ENCODE measurements around the gene TM9SF1.

The TM9SF1 gene, protein sequence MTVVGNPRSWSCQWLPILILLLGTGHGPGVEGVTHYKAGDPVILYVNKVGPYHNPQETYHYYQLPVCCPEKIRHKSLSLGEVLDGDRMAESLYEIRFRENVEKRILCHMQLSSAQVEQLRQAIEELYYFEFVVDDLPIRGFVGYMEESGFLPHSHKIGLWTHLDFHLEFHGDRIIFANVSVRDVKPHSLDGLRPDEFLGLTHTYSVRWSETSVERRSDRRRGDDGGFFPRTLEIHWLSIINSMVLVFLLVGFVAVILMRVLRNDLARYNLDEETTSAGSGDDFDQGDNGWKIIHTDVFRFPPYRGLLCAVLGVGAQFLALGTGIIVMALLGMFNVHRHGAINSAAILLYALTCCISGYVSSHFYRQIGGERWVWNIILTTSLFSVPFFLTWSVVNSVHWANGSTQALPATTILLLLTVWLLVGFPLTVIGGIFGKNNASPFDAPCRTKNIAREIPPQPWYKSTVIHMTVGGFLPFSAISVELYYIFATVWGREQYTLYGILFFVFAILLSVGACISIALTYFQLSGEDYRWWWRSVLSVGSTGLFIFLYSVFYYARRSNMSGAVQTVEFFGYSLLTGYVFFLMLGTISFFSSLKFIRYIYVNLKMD

DNA sequence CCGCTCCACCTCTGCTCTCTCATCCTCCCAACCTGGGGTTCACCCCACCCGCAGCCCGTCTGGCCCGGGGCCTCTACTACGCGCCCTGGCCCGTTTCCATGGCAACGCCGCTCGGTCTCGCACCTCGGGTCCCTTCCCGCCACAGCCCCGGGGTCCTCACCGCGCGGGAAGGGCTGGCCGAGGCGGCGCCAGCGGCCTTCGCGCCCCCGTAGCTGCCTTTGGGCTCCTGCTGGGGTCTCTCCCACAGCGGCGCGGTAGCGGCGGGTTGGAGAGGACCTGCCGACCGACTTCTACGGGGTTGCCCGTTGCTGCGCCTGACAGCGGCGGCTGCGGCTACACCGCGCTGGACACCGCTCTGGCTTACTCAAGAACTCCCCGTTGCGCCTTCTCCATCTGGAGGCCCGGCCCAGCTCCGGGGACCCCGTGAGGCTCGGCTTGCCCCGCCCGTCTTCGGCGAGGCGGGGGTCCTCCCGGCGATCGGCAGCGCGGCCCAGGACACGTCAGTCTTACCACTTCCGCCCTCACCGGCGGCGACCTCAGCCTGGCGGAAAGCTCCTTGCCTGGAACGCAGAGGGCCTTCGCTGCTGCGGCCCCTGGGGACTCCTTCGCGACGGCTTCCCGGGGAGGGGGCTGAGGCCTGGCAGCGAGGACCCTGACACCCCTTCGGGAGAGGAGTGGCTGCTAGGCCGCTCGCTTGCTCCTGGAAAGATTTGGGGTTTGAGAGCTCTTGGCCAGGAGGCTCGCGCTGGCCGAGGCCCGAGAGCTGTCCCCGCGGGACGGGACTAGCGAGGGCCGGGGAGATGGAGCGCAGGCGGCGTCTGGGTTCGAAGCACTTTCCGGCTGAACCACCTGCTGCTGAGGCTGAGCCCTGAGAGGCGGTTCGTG, at the start of gene TM9SF1:
Gene TM9SF1 (minus strand): TSS at position 256 of the 885 bp plus-strand sequence. CDS start 422 bp downstream, outside the sequence.
- DNase-seq: peak; percentile 83

DNA sequence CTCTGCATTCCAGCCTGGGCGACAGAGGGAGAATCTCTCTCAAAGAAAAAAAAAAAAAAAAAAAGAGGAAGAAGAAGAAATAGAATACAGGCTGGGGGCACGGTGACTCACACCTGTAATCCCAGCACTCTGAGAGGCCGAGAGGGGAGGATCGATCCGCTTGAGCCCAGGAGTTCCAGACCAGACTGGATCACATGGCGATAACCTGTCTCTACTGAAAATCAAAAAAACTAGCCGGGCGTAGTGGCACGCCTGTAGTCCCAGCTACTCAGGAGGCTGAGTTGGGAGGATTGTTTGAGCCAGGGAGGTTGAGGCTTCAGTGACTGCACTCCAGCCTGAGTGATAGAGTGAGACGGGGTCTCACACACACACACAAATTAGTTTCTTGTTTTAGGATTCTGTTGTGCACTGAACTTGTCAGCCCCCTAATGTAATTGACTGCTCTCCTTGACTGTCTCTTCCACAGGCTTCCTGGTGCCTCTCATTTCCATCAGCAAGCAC, 48.1 kb upstream of the TM9SF1 start:
- no peak for DNase-seq

DNA sequence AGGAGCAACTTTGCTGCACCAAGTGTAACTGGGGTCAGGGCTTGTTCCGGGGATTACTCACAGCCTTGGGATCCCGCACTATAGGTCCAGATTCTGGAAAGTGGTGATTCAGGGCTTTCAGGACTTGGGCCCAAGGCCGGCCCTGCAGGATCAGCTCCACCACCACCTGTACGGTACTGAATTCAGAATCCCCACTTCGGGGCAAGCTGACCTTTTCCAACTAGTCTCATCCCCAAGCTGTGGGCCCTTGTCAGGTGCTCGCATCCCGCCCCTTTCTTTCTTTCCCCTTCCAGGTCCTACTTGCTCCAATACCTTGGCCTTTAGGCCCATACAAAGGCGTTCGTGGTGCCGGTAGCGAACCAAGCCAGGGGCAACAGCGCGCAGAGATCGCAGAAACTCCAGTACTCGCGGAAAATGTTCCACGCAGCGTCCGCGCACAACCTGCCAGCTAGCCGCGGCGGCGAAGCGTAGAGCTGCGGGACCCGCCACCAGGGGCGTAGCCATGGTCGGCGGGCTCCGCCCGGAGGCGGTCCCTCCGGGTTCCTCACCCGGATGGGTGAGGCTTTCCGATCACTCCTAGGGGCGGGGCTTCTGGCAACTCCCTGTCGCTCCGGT, 46.7 kb upstream of the TM9SF1 start:
- peak; percentile 91 for DNase-seq

DNA sequence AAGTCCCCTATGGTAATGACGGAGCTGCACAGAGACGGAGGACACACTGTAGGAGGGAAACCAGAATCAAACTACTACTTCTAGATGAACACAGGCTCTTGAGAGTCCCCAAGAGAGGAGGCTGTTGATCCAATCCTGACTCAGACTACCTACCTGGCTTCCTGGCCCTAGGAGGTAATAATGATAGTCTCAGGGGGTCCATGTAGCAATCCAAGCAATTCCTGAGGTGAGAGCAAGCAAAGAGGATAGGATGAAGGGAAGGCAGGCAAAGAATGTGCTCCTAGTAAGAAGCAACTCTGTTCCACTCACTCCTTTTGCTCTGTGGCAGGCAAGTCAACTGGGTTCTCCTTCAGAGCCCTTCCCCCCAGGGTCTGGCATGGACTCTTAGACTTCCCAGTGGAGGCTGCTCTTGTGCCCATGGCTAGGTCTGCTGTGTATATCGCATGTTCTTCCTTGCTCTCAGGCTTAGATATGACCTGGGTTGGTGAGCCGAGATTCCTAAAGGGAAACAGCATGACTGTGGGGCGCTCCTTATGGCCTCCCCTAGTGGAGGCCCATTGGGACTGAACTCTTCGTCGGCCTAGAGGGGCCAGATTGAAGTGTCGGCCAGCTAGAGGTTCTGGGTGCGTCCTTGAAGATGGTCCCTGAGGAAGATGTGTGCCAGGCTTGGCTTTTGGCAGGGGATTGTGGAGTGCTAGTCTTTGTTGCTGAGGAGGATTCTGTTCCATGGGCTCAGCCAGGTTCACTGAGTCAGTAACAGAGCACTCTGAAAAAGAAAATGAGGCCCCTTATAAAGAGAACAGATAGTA, 45.1 kb upstream of the TM9SF1 start:
- DNase-seq: no peak

DNA sequence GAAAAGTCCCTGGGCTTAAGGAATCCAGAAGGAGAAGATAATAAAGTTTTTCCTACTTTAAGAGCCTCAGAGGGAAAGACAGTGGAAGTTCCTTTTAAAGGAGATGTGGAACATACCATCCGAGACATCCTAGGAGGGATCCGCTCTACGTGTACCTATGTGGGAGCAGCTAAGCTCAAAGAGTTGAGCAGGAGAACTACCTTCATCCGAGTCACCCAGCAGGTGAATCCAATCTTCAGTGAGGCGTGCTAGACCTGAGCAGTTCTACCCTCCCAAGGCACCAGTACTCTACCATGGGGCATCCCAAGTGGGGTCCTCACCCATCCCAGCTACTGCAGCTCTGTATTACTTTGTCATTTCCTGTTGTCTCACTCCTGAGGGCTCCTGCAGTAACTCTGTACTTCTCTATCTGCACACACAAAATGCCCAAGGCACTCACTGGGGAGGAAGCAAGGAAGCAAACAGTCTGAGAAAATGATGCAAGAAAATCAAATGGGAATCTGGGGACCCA, 43.3 kb upstream of the TM9SF1 start:
- no peak for DNase-seq

DNA sequence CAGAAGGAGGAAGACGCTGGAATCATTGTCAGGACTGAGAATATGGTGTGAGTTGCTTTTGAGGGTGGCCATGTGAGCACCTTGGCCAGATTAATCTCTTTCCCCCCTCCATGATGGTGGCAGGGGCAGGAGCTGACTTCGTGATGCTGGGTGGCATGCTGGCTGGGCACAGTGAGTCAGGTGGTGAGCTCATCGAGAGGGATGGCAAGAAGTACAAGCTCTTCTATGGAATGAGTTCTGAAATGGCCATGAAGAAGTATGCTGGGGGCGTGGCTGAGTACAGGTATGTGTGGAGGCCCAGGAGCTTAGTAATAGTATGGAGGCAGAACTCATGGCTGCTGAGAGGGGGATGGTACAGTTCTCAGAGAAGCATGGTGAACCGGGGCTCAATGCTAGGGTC, 42.9 kb upstream of the TM9SF1 start:
- DNase-seq: no peak

DNA sequence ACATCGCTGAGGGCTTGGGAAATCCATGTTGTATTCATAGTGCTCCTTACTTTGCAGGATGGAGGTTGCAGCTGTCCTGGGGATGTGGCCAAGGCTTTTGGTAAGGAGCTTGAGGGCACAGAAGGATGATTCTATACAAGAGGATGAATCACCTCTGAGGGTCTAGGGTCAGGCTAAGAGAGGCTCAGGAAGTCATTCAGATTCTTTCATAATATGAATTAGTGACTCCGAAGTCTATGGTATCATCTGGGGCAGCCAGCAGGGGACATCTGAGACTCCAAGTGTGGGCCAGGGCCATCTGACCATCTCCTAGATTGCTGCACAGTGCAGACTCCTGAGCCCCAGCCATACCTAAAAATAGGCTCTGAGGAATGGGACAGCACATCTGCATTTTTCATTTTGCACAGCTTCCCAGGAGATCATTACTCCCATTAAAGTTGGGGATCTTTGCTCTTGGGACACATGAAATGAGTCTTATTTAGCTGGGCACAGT, 42.3 kb upstream of the TM9SF1 start:
- no peak for DNase-seq

DNA sequence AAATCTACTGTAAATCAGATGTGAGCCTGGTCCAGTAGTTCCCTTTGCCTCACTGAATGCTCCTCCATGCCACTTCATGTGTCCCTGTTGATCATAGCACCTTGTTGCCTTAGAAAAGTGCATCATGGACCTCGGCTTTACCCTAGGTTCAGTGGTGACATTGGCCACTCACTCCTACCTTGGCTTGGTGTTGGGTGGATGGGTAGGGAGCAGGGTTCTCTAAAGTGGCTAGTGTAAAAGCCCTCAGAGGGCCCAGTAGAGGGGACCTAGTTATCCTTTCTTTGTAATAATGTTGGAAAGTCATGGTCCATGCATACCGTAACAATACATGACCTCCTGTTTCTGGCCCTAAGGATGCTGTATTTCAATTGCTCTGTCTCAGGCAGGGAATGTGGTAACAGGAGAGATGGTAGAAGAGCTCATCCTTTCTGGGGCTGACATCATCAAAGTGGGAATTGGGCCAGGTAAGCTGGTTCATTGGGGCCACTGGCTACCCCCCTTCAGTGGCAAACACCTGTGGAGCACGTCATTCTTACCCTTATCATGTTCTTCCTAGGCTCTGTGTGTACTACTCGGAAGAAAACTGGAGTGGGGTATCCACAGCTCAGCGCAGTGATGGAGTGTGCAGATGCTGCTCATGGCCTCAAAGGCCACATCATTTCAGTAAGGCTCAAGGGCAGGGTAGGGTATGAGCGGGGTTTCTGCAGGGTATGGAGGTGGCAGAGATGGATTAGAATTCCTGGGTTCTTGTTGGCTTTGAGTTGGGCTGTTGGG, 41.6 kb upstream of the TM9SF1 start:
- no peak for DNase-seq

DNA sequence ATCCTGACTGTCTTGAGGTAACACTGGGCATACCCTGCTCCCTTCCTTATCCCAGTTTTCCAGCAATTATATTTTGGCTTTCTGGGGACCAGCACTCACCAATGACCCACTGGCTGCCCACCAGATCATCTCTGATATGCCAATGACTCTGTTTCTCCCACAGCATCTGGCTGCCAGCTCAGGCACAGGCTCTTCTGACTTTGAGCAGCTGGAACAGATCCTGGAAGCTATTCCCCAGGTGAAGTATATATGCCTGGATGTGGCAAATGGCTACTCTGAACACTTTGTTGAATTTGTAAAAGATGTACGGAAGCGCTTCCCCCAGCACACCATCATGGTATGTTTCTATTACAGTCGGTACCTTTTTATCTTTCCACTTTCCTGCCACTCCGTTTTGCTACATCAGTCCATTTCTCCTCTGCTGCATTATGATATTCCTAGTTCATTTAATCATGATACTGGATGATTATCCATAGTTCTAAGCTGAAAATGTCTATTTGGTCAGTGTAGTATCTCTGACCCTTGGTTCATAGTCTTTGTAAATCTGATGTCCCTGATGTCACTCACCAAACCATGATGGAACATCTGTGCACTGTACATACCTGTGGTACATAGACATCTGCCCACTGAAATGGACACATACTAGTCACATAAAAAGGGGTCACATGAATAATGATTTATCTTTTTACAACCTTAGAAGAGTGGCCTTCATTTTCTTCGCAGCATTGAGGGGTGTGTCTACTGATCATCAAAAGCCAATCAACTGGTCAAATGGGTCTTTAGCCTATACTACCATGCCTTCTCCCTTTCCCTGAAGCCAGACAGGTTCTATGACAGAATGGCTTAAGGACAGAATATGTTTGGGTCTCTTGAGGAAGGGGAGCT, 40.8 kb upstream of the TM9SF1 start:
- no peak for DNase-seq

DNA sequence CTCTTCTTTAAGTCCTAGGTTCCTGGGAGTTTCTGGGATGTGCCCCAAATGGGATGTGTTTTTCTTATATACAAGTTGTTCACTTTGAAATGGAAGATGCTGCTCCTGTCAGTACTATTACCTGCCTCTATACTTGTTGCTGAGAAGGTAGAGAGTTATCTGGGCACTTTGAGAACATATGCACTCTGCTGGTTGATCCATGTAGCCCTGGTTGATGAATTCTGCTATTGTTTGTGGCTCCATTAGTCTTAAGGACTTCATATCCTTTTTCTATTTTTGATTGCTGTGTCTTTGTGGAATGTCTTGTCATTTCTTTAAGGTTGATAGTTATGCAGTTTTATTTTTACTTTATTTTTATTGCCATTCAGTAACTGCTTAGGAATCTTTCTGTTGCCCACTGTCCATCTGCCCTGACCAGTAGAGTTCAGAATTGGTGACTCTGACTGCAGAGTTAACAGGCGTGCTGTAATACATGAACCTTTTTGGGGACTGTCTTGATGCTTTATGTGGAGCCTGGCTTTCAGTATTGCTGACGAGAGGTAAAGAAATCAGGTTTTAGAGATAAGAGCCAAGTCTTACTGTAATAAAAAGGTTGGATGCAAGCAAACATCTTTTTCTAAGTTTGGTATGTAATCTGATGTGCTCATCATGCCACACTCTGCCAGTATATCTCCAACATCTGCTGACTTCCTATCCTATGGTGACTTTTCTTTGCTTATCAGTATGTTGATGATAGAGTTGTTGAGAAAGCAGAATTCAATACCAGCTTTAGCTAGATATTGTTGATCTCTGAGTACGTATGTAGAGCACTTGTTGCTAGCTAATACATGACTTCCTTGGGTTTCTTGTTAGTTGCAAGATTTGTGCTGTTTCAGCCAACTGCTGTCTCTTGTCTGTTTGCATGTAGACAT, 39.1 kb upstream of the TM9SF1 start:
- no peak for DNase-seq

DNA sequence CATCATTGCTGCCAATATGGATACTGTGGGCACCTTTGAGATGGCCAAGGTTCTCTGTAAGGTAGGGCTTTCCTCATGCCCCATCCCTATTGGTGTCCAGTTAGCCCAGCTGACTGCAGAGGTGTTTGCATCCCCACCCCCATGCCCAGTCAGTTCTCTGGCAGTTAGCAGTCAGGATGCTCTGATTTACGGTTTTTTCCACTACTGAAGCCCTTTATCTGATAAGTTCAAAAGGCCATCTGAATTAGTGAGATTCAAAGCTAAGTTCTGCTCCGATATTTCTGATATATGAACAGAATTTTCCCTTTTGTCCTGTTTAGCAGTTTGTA, 38.3 kb upstream of the TM9SF1 start:
- no peak for DNase-seq

DNA sequence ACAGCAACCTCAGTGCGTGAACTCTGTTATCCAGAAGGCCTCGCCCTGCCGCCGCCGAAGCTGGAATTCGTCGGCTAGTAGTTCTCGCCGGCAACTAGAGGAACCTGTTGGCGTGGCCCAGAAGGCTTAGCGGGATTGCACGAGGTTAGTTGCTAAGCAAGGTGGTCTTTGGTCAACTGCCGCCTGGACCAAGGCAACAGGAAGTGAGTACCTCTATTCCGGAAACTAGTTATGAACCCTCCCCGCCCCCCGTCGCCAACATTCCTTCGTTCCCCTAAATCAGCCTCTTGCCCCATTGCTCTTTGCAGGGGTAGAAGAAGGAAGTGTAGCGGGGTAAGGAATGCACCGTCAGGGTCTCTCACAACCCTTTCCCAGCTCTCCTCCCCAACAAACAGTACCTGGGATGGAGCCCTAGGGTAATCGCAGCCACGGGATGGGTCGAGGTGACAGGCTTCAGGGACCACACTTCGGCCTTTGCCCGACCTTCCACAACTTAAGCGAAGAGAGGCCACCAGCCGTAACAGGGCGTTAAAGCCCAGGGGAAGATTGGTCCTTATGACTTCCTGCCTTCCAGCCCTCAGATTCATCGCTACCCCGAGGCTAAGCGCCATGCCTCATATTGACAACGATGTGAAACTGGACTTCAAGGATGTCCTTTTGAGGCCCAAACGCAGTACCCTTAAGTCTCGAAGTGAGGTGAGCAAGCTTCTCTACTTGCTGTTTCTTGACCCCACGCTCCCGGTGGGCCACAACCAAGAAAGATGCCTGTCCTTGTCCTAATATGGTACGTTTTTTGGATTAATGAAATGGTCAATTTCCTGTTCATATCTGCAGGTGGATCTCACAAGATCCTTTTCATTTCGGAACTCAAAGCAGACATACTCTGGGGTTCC, 37.6 kb upstream of the TM9SF1 start, which contains the start of gene GMPR2:
Gene GMPR2 (plus strand): TSS at position 285 of the 893 bp plus-strand sequence. CDS start 325 bp downstream, at position 610.
- no peak for DNase-seq

DNA sequence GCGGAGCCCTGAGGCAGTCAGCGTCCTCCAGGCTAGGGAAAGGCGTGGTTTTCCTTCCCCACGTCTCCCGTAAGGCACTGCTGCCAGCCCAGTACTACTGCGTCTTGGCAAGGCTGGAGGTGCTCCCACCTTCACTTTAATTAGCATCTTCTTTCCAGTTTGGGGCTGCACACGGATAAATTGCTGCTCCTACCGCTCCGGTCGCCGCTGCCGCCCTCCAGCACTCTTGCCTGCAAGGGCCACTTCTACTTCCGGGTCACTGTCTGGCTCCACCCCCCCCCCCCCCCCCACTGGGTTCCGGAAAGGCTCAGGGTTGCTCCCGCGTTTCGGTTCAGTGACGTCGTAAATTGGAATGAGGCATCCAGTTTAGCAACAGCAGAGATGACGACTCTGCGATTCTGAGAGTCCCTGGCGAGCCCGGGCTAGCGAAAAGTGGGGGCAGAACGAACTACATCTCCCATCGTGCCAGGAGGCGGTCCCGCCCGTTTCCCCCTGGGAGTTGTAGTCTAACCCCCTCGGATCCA, 36.9 kb upstream of the TM9SF1 start, which contains the start of gene NEDD8:
Gene NEDD8 (minus strand): TSS at position 247 of the 524 bp plus-strand sequence. CDS start 100 bp downstream, at position 147.
- peak; percentile 83 for DNase-seq

DNA sequence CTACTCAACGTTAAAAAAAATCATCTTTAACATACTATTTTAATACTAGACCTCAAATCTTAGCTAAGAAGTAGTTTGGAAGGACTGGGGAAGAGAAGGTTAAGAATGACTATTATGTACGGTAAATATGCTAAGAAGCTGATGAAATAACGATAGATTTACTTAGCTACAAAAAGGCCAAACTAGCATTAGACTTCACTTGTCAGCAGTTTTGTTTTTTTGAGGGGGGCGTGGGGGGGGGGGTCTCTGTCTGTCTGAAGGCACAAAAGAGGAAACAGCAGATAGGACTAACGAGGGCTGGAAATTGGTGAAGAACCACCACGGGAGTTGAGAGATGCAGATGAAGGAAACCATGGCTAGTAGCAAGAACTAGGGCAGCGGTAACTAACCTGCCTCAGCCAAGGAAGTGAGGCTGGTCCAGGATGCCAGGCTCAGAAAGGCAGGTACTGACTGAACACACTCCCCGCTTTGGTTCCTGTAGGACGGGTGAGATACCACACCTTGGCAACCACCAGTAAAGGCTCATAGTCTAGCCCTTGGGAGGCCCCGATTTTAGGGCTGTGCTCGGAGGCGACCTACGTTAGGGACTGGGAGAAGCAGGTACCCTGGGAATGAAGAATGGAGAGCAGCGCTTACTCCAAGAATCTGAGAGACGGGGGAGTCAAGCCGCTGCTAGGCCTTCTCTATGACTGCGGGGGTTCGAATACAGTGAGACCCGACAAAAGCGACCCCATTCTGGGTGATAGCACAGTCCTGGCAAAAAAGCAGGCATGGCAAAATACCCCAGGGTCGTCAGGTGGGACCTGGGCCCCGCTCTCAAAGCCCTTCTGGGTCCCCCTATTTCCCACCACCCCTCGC, 36.3 kb upstream of the TM9SF1 start:
- DNase-seq: no peak

DNA sequence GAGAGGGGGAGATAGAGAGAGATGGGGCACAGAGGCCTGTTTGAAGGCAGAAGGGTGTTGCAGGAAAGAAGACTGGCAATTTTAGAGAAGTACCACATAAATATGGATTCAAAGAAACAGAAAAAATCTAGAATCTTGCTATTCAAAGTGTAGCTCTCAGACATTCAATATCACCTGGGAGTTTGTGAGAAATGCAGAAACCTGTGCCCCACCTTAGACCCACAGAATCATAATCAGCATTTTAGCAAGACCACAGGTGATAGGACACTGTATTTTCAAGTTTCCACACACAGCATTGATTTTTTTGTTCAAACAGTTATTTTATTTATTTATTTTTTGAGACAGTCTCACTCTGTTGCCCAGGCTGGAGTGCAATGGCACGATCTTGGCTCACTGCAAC, 33.7 kb upstream of the TM9SF1 start:
- DNase-seq: no peak

DNA sequence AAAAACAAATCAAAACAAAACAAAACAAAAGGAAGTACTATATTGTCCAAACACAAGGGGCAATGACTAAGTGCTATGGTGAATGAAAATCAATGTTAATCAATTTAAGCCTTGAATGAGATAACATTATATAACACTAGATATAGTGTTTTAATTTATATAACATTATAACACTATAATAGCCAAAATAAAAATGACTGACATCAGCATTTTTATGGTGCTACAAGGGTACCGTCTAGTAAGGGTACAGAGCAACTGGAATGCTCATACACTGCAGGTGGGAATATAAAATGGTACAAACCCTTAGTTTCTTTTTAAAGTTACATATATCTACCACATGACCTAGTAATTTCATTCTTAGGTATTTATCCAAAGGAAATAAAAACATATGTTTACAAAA, 31.2 kb upstream of the TM9SF1 start:
- DNase-seq: no peak

Data from activated CD4-positive, alpha-beta T cell treated with anti-CD3 and anti-CD28 coated beads for 1 hour (primary cell).